ENCODE data around the gene MARCHF10.
A peak's percentile ranks its signal among the peaks of the same experiment; 100 is the strongest.

MARCHF10 gene

GRCh38 chr17:62825182-62825581 lies 17.1 kb upstream of the MARCHF10 start:
- Histone ChIP-seq H3K36me3 (ENCODE audit: low read depth) (no peaks in the 10 kb centered on the region), H3K9me3 (ENCODE audit: severe bottlenecking) (no peaks in the 10 kb centered on the region), H3K4me1 (ENCODE audit: insufficient read depth, poor library complexity, severe bottlenecking) (peaks cover 73% of the 10 kb centered on the region), H3K27ac (ENCODE audit: poor library complexity, severe bottlenecking) (peak overlapping the region; percentile 98), H3K27me3 (ENCODE audit: insufficient read depth, poor library complexity, severe bottlenecking) (no peaks in the 10 kb centered on the region), H3K4me3 (ENCODE audit: severe bottlenecking) (no peak overlapping the region)
- no peak for TF ChIP-seq CTCF (IDR thresholded peaks at IDR 0.05; ENCODE audit: poor library complexity, severe bottlenecking)
- ATAC-seq (ENCODE audit: low read depth): no peak
- no peak for DNase-seq (ENCODE audit: low spot score)

- H3K4me1 ChIP-seq (ENCODE audit: insufficient read depth, poor library complexity, severe bottlenecking): peaks cover 78% of the 10 kb centered on the region
- TF ChIP-seq CTCF (IDR thresholded peaks at IDR 0.05; ENCODE audit: poor library complexity, severe bottlenecking): no peak
- no peaks in the 10 kb centered on the region for H3K27me3 ChIP-seq (ENCODE audit: insufficient read depth, poor library complexity, severe bottlenecking)
- no peaks in the 10 kb centered on the region for H3K9me3 ChIP-seq (ENCODE audit: severe bottlenecking)
- DNase-seq (ENCODE audit: low spot score) (peak; percentile 89), ATAC-seq (ENCODE audit: low read depth) (peak; percentile 83)
- H3K27ac ChIP-seq (ENCODE audit: poor library complexity, severe bottlenecking): peak overlapping the region; percentile 98
- no peak overlapping the region for H3K4me3 ChIP-seq (ENCODE audit: severe bottlenecking)
- no peaks in the 10 kb centered on the region for H3K36me3 ChIP-seq (ENCODE audit: low read depth)
Observed at GRCh38 chr17:62824290-62825131, 16.4 kb upstream of the MARCHF10 start.

- Histone ChIP-seq H3K4me1 (ENCODE audit: insufficient read depth, poor library complexity, severe bottlenecking) (peaks cover 82% of the 10 kb centered on the region), H3K27ac (ENCODE audit: poor library complexity, severe bottlenecking) (peak overlapping the region; percentile 98), H3K36me3 (ENCODE audit: low read depth) (no peaks in the 10 kb centered on the region), H3K9me3 (ENCODE audit: severe bottlenecking) (no peaks in the 10 kb centered on the region), H3K4me3 (ENCODE audit: severe bottlenecking) (no peak overlapping the region), H3K27me3 (ENCODE audit: insufficient read depth, poor library complexity, severe bottlenecking) (no peaks in the 10 kb centered on the region)
- ATAC-seq (ENCODE audit: low read depth): peak; percentile 28
- DNase-seq (ENCODE audit: low spot score): no peak
- TF ChIP-seq CTCF (IDR thresholded peaks at IDR 0.05; ENCODE audit: poor library complexity, severe bottlenecking): peak; percentile 17
Observed at GRCh38 chr17:62823111-62823893, 15.2 kb upstream of the MARCHF10 start.

- no peak for TF ChIP-seq CTCF (IDR thresholded peaks at IDR 0.05; ENCODE audit: poor library complexity, severe bottlenecking)
Observed at GRCh38 chr17:62822080-62822904, 14.2 kb upstream of the MARCHF10 start.

More at GRCh38 chr17:62822080-62822904, 14.2 kb upstream of the MARCHF10 start:
- no peak for ATAC-seq (ENCODE audit: low read depth)
- peaks cover 71% of the 10 kb centered on the region for H3K4me1 ChIP-seq (ENCODE audit: insufficient read depth, poor library complexity, severe bottlenecking)
- no peaks in the 10 kb centered on the region for H3K36me3 ChIP-seq (ENCODE audit: low read depth)
- no peaks in the 10 kb centered on the region for H3K9me3 ChIP-seq (ENCODE audit: severe bottlenecking)
- no peak overlapping the region for H3K4me3 ChIP-seq (ENCODE audit: severe bottlenecking)
- H3K27ac ChIP-seq (ENCODE audit: poor library complexity, severe bottlenecking): peak overlapping the region; percentile 98
- H3K27me3 ChIP-seq (ENCODE audit: insufficient read depth, poor library complexity, severe bottlenecking): no peaks in the 10 kb centered on the region
- DNase-seq (ENCODE audit: low spot score): no peak

Data from RWPE2 (cell line).